ENCODE measurements around the gene MEIS1. TPM values are rescaled to one million over a fixed set of nuclear protein-coding genes. Genes with fewer than 3 reads are reported as not detected.

Gene MEIS1
- total RNA-seq, 2 experiments from 2014 or later: not detected

DNA sequence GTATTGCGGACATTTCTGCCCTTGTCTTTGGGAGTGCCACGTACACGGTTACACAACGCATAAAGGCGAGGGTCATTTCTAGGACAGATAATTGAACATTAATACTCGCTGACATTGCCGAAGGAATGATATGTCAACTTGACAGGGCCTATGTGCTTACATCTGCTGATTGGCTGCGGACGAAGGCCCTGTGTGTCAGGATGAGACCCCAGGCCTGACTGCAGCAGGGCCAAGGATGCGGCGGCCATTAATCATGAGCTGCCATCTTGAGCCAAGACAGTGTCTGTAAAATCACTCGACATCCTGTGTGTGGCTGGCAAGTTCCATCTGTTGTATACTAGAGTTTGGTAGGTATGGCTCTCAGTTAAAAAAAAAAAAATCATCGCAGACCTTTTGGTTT lies 96.6 kb downstream of the MEIS1 start:
- ATAC-seq (no peak), DNase-seq (no peak)
- POLR2A ChIA-PET: no interaction called here
- H3K4me1 Mint-ChIP-seq (ENCODE audit: low read depth): no peaks in the 10 kb centered on the region
- H3K27ac Mint-ChIP-seq: no peak overlapping the region
- H3K4me3 Mint-ChIP-seq: no peak overlapping the region
- no peaks in the 10 kb centered on the region for H3K9me3 Mint-ChIP-seq (ENCODE audit: insufficient read depth)
- no peaks in the 10 kb centered on the region for H3K27me3 Mint-ChIP-seq (ENCODE audit: low read depth)
- CTCF ChIA-PET: no interaction called here
- no peaks in the 10 kb centered on the region for H3K36me3 Mint-ChIP-seq (ENCODE audit: low read depth)

DNA sequence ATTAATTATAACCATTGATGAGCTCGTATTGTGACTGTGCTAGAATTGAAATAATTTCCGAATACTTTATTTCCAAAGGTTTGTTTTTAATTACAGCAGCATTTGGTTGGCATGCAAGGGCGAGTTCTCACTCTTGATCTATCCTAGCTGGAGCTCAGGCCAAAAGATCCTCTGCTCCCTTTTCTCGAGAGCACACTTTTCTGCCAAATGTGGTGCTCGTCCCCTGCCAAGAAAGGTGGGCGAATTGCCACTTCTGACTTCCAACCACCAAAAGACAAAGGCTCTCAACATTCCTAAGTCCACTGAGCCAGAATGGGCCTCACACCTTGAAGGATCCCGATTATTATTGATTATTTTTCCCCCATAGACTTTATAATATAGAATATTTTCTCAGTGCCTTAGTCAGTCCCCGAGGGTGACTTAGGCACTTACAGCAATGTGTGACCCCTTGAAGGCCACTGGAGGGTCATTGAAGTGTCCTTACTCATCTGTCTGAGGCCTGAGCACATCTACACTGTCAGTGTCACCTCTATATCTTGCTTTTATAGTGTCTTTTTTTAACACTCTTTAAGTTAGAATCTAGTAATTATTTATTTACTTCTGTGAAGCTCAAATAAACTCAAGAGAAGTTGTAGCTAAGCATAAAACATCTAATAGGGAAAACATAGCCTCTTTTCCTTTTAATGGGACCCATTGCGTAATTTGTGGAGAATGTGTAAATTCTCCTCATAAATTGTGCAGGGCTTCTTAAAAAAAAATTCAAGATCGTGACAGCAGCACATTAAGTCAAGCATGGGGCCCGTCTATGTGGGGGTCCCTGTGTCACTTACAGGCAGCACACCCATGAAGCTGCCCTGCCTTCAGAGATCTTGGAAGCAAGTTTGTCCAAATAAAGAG lies 98.3 kb downstream of the MEIS1 start:
- ATAC-seq (no peak), DNase-seq (no peak)
- Mint-ChIP-seq H3K36me3 (ENCODE audit: low read depth) (no peaks in the 10 kb centered on the region), H3K9me3 (ENCODE audit: insufficient read depth) (no peaks in the 10 kb centered on the region), H3K4me1 (ENCODE audit: low read depth) (no peaks in the 10 kb centered on the region), H3K27me3 (ENCODE audit: low read depth) (no peaks in the 10 kb centered on the region), H3K4me3 (no peak overlapping the region), H3K27ac (no peak overlapping the region)
- ChIA-PET CTCF (interaction anchor here (0.6 kb wide), 1 partner anchor 41 kb away, joined by 4 read pairs; no protein-coding TSS in a partner anchor), POLR2A (no interaction called here)

DNA sequence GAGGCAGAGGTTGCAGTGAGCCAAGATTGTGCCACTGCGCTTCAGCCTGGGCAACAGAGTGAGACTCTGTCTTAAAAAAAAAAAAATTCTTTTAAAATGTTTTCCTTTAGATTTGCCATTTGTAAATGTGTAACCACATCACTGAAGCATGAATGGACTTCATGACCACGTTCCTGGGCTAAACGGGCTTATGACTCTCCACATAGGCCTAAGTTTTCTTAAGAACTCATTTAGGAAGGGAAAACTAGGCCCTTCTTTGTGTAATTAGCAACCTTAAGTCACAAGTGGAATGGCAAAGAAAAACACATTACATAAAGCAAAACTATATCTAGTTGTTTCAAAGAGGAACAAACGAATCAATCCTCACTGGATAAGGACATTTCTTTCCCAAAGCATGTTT lies 99.5 kb downstream of the MEIS1 start:
- no peak for ATAC-seq
- no peak for DNase-seq
- Mint-ChIP-seq H3K36me3 (ENCODE audit: low read depth) (no peaks in the 10 kb centered on the region), H3K4me3 (no peak overlapping the region), H3K4me1 (ENCODE audit: low read depth) (no peaks in the 10 kb centered on the region), H3K27ac (no peak overlapping the region), H3K27me3 (ENCODE audit: low read depth) (no peaks in the 10 kb centered on the region), H3K9me3 (ENCODE audit: insufficient read depth) (no peaks in the 10 kb centered on the region)
- CTCF ChIA-PET: no interaction called here
- POLR2A ChIA-PET: no interaction called here

DNA sequence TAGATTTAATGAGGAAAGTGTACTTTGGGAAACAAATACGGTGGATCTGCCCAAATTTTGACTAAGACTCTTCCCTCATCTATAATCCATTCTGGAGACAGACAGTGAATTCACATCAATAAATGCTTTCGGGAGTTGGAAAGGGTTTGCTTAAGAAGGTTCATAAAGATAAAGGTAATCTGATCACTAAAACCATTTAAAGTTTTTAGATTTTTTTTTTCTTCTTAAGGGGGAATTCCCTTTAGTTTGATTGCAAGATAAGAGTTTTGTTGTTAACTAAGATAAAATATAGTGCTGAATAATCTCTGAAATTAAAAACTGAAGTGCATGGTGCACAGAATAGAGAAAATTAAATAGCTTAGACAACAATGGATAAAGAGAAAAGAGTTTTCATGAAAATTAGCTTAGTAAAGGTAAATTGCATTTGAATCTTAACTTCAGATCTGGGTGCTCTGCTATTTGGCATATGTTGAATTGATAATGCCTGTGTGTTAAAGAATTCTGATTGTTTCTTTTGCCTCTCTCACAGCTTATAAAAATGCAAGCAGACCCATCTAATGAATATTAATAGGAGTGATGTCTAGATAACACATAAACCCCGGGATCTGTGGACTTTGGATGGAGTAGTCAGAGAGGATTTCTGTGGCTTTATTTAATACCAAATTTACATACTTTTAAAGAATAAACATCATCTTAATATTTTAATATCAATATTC lies 100.8 kb downstream of the MEIS1 start:
- DNase-seq (no peak), ATAC-seq (no peak)
- Mint-ChIP-seq H3K4me3 (no peak overlapping the region), H3K27ac (no peak overlapping the region), H3K4me1 (ENCODE audit: low read depth) (no peaks in the 10 kb centered on the region), H3K27me3 (ENCODE audit: low read depth) (no peaks in the 10 kb centered on the region), H3K36me3 (ENCODE audit: low read depth) (no peaks in the 10 kb centered on the region), H3K9me3 (ENCODE audit: insufficient read depth) (no peaks in the 10 kb centered on the region)
- ChIA-PET POLR2A (no interaction called here), CTCF (no interaction called here)

DNA sequence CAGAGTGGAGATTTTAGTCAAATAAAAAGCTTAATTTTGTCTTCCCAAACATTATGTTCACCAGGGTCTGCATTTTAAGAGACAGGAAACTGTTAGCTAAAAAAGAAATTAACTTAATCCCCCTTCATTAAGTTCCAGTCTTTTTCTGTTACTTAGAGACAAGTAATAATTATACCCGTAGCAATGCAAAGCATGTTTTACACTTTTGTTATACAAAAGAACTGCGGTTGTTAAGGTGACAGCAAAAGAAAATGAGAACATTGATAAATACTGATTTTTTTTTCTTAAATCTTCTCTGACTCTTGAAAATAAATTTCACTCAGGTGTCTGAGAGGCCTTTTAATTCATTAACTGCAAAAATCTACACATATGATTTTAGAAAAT lies 101.4 kb downstream of the MEIS1 start:
- DNase-seq (no peak), ATAC-seq (no peak)
- no peak overlapping the region for H3K27ac Mint-ChIP-seq
- H3K36me3 Mint-ChIP-seq (ENCODE audit: low read depth): no peaks in the 10 kb centered on the region
- H3K27me3 Mint-ChIP-seq (ENCODE audit: low read depth): no peaks in the 10 kb centered on the region
- no peaks in the 10 kb centered on the region for H3K4me1 Mint-ChIP-seq (ENCODE audit: low read depth)
- no peak overlapping the region for H3K4me3 Mint-ChIP-seq
- H3K9me3 Mint-ChIP-seq (ENCODE audit: insufficient read depth): no peaks in the 10 kb centered on the region
- ChIA-PET CTCF (no interaction called here), POLR2A (no interaction called here)

DNA sequence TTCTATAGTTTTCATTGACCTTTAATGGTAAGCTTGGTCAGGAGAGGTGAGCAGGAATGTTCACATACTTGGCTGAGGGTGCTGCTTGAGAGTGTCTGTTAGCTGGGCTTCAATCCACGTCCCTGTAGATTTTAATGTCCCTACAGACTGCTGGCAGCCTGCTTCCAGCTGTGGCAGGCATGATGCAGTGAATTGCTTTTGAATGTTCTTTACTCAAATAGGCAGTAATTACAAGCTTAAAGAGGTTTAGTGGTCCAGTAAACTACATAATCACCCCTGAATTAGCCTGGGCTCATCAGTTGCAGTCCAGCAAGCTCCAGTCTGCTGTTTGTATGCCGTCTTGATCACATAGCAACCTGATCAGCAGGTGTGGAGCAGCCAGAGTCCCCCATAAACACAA lies 102.1 kb downstream of the MEIS1 start:
- Mint-ChIP-seq H3K4me1 (ENCODE audit: low read depth) (no peaks in the 10 kb centered on the region), H3K9me3 (ENCODE audit: insufficient read depth) (no peaks in the 10 kb centered on the region), H3K4me3 (no peak overlapping the region), H3K27me3 (ENCODE audit: low read depth) (no peaks in the 10 kb centered on the region), H3K27ac (no peak overlapping the region), H3K36me3 (ENCODE audit: low read depth) (no peaks in the 10 kb centered on the region)
- DNase-seq: no peak
- POLR2A ChIA-PET: no interaction called here
- CTCF ChIA-PET: no interaction called here
- ATAC-seq: no peak

DNA sequence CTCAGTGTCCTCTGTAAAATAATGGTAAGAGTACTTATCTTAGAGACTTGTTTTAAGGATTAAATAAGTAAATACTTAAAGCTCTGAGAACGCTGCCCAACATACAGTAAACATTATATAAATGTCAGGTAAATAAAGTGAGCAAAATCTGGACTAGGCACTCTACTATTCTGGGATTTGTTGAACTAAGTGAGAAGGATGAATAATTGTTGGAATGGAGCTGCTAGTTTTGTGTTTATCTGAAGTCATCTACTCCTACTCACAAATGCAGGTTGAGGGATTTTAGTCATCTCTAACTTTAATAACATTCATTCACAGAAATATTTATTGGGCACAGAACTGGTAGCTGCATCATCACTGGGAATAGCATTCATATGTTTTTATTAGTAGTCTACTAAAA lies 103.4 kb downstream of the MEIS1 start:
- DNase-seq (no peak), ATAC-seq (no peak)
- H3K27me3 Mint-ChIP-seq (ENCODE audit: low read depth): no peaks in the 10 kb centered on the region
- H3K9me3 Mint-ChIP-seq (ENCODE audit: insufficient read depth): no peaks in the 10 kb centered on the region
- H3K36me3 Mint-ChIP-seq (ENCODE audit: low read depth): no peaks in the 10 kb centered on the region
- no peak overlapping the region for H3K27ac Mint-ChIP-seq
- no peak overlapping the region for H3K4me3 Mint-ChIP-seq
- no peaks in the 10 kb centered on the region for H3K4me1 Mint-ChIP-seq (ENCODE audit: low read depth)
- ChIA-PET POLR2A (no interaction called here), CTCF (no interaction called here)

DNA sequence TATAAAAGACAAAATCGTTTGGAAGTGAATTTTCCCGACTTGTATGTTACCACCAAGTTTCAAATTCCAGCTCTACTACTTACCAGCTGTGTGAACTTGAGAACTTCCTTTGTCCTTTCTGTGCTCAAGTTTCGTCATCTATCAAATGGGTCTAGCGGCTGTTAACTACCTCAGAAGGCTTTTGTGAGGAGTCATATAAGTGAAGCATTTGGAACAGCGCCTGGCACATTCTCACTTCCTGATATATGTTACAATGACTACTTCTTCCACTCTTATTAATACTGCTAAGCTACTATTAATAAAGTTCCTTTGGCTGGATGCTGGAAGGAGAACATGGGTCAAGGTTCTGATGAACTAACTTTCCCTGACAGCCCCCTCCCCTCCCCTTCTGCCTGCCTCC lies 104.5 kb downstream of the MEIS1 start:
- Mint-ChIP-seq H3K4me1 (ENCODE audit: low read depth) (no peaks in the 10 kb centered on the region), H3K27me3 (ENCODE audit: low read depth) (peaks cover 3% of the 10 kb centered on the region), H3K4me3 (no peak overlapping the region), H3K36me3 (ENCODE audit: low read depth) (no peaks in the 10 kb centered on the region), H3K9me3 (ENCODE audit: insufficient read depth) (no peaks in the 10 kb centered on the region), H3K27ac (no peak overlapping the region)
- no peak for ATAC-seq
- ChIA-PET POLR2A (no interaction called here), CTCF (no interaction called here)
- DNase-seq: no peak

DNA sequence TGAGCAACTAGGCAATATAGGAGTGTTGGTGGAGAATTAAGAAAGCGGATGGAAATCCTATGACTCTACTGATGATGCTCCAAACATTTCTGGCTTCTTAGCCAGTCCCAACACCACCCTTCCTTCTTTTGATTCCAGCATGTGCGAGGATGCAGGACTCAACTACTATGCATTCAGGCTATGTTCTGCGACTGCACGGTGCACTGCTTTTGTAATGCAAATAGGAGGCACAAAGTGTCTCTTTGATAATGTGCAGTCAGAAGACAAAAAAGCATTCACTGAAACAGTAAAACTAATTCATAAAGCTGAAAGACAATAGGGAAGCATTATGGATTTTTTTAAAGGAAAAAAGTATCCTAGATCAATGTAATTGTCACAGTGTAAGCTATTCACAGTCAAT lies 106.7 kb downstream of the MEIS1 start:
- ChIA-PET CTCF (no interaction called here), POLR2A (no interaction called here)
- no peaks in the 10 kb centered on the region for H3K36me3 Mint-ChIP-seq (ENCODE audit: low read depth)
- no peaks in the 10 kb centered on the region for H3K4me1 Mint-ChIP-seq (ENCODE audit: low read depth)
- ATAC-seq: no peak
- no peak overlapping the region for H3K4me3 Mint-ChIP-seq
- no peaks in the 10 kb centered on the region for H3K9me3 Mint-ChIP-seq (ENCODE audit: insufficient read depth)
- no peak for DNase-seq
- H3K27me3 Mint-ChIP-seq (ENCODE audit: low read depth): peaks cover 3% of the 10 kb centered on the region
- H3K27ac Mint-ChIP-seq: no peak overlapping the region

DNA sequence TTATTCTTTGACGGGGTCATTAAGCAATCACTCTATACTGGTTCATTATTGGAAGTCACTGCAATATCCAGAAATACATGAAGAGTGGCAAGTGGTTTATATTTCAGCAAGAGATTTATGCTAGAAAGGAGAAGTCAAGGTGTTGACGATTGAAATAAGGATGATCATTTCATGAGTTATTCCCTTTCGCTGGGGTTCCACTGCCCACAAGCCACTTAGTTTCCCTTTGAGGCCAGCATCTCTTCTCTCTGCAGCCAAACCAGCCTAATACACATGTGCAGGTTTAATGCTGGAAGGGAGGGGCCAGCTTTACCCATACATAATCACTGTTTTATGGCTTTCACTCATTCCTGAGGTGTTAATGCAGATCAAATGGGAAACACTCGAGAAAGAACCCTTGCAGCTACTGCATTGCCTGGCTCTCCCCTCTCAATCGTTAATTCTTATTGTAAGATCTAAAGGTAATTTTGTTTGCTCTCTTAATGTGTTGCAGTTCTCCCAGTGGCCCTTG lies 108.4 kb downstream of the MEIS1 start:
- POLR2A ChIA-PET: no interaction called here
- DNase-seq (no peak), ATAC-seq (no peak)
- no peaks in the 10 kb centered on the region for H3K9me3 Mint-ChIP-seq (ENCODE audit: insufficient read depth)
- no peak overlapping the region for H3K27ac Mint-ChIP-seq
- CTCF ChIA-PET: no interaction called here
- H3K27me3 Mint-ChIP-seq (ENCODE audit: low read depth): peaks cover 3% of the 10 kb centered on the region
- no peaks in the 10 kb centered on the region for H3K4me1 Mint-ChIP-seq (ENCODE audit: low read depth)
- no peak overlapping the region for H3K4me3 Mint-ChIP-seq
- H3K36me3 Mint-ChIP-seq (ENCODE audit: low read depth): no peaks in the 10 kb centered on the region

DNA sequence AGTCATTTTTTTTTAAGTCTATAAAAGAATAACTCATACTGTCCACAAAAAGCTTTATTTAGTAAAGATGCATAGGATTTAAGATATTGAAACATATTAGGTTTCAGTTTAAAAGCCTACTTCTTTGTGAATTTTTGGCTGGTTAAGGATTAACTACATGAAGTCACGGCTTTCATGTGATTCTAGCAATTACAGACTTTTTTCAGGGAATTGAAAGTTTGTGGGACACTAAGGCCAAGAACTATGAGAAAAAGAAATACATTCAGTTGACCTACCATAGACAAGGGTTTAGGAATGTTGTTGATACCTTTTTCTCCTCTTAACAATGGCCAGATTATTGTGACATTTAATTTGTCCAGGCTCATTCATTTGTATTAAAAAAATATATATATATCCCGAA lies 109.3 kb downstream of the MEIS1 start:
- no peaks in the 10 kb centered on the region for H3K4me1 Mint-ChIP-seq (ENCODE audit: low read depth)
- ChIA-PET CTCF (no interaction called here), POLR2A (no interaction called here)
- no peak overlapping the region for H3K27ac Mint-ChIP-seq
- ATAC-seq (no peak), DNase-seq (no peak)
- no peaks in the 10 kb centered on the region for H3K9me3 Mint-ChIP-seq (ENCODE audit: insufficient read depth)
- peaks cover 3% of the 10 kb centered on the region for H3K27me3 Mint-ChIP-seq (ENCODE audit: low read depth)
- no peaks in the 10 kb centered on the region for H3K36me3 Mint-ChIP-seq (ENCODE audit: low read depth)
- H3K4me3 Mint-ChIP-seq: no peak overlapping the region

DNA sequence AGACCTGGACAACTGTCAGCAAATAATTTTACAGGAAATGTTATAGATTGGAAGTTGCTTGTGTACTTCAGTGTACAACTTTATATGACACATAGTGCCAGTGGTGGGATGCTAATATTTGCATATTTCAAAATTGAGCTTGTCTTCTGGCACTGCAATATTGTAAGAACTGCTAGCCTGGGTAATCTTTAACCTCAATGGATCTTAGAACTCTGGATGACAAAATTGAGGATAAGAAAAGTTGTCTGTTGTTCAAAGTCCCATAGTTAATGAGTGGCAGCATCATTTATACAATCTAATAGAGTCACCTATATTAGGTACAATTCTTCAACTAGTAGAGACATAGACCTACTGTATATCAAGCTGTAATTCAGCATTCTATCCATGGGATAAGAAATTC lies 110.3 kb downstream of the MEIS1 start:
- ATAC-seq (no peak), DNase-seq (no peak)
- H3K4me3 Mint-ChIP-seq: no peak overlapping the region
- H3K4me1 Mint-ChIP-seq (ENCODE audit: low read depth): no peaks in the 10 kb centered on the region
- no peaks in the 10 kb centered on the region for H3K36me3 Mint-ChIP-seq (ENCODE audit: low read depth)
- no peak overlapping the region for H3K27ac Mint-ChIP-seq
- CTCF ChIA-PET: no interaction called here
- peaks cover 3% of the 10 kb centered on the region for H3K27me3 Mint-ChIP-seq (ENCODE audit: low read depth)
- H3K9me3 Mint-ChIP-seq (ENCODE audit: insufficient read depth): no peaks in the 10 kb centered on the region
- POLR2A ChIA-PET: no interaction called here

All from activated CD8-positive, alpha-beta T cell treated with anti-CD3 and anti-CD28 coated beads, Interleukin-2, amount 10 ng/mL, durations not matched to agents 7 days and 5 days (primary cell).